ENCODE measurements around the gene GCKR.

Gene GCKR

GRCh38 chr2:27572439-27572838, 75.8 kb downstream of the GCKR start:
- H3K27ac ChIP-seq = no peak overlapping the region
- no peak for TF ChIP-seq ZFX (IDR thresholded peaks at IDR 0.05)
- TF ChIP-seq CTCF (conservative IDR thresholded peaks at IDR 0.05) = no peak

- TF ChIP-seq CTCF (conservative IDR thresholded peaks at IDR 0.05) (no peak), ZFX (IDR thresholded peaks at IDR 0.05) (no peak)
- H3K27ac ChIP-seq = no peak overlapping the region
Observed at GRCh38 chr2:27572998-27573429, 76.4 kb downstream of the GCKR start.
